ENCODE results near the gene CNTN1.

DNA sequence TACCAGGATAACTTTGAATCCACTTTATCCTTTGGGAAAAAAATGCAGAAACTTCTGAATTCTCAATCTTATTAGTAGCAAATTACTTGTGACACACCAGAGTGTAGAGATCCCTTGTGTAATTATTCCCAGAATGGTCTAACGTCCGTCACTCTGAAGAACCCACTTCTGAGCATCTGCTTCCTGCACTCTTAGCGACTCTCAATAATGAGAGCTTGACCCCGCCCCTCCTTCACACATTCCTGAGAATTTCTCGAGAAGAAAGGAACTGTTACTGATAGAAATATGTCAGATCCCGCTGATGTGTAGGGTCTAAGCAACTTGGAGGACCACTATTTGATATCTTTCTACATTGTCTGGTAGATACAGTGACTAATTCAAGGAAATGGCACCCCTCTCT is 277.6 kb downstream of the CNTN1 start:
- TF ChIP-seq POLR2A (IDR thresholded peaks at IDR 0.05; ENCODE audit: low read length) (no peak), GATA1 (IDR thresholded peaks at IDR 0.05; ENCODE audit: low read depth, low read length) (no peak)
